K562 (cell line): ENCODE measurements around the gene RBM20. TPM values are rescaled to one million over a fixed set of nuclear protein-coding genes. Genes with fewer than 3 reads are reported as not detected.
A peak's percentile ranks its signal among the peaks of the same experiment; 100 is the strongest.

Experiments used
- HDGF ChIP-seq: fragments of 450-650 bp; IDR thresholded peaks from 2 replicates; pipeline ENCODE4 v1.6.1; 2016
- POLR2A ChIP-seq: fragments of 450-650 bp; conservative IDR thresholded peaks from 2 replicates; pipeline ENCODE4 v1.6.1; 2016
- POLR2G ChIP-seq: fragments of 200-400 bp; formaldehyde crosslinking; IDR thresholded peaks from 2 replicates; pipeline ENCODE4 v1.6.1; 2017; ENCODE audit warnings: low read depth, mild to moderate bottlenecking, antibody characterized with exemption, low read length, moderate library complexity
- RAD21 ChIP-seq, 2 experiments: fragments of 250-450 bp in 1 of 2; fragments of 450-650 bp in 1 of 2; sonication (Bioruptor Pico) in 1 of 2; formaldehyde crosslinking in 1 of 2; IDR thresholded peaks in 1 of 2; conservative IDR thresholded peaks in 1 of 2; 2 replicates each; pipeline versions ENCODE4 v1.4.0 to v1.8.0; 2020 to 2022; ENCODE audit warnings: mild to moderate bottlenecking in 2 of 2, moderate library complexity in 1 of 2
- SETDB1 ChIP-seq: IDR thresholded peaks from one replicate; pipeline ENCODE4 v1.6.1; 2012; ENCODE audit warnings: low read length, control low read depth, inconsistent platforms
- SOX6 ChIP-seq: fragments of 450-650 bp; IDR thresholded peaks from 2 replicates; pipeline ENCODE4 v1.6.1; 2014; ENCODE audit warnings: mild to moderate bottlenecking
- TAF1 ChIP-seq: IDR thresholded peaks from 2 replicates; pipeline ENCODE4 v1.6.1; 2011; ENCODE audit warnings: mild to moderate bottlenecking, low read length, moderate library complexity; ENCODE audit not compliant: insufficient read depth, control insufficient read depth, severe bottlenecking; ENCODE audit errors: extremely low read depth
- TCF7L2 ChIP-seq: fragments of 150-350 bp; IDR thresholded peaks from 2 replicates; pipeline ENCODE4 v1.6.1; 2016; ENCODE audit warnings: low read depth, mild to moderate bottlenecking, low read length, moderate library complexity
- TEAD1 ChIP-seq, 2 experiments: fragments of 450-650 bp in 1 of 2; sonication (generic) in 1 of 2; formaldehyde crosslinking; IDR thresholded peaks; 2 replicates each; pipeline versions ENCODE4 v1.4.0 to v1.8.0; 2020 to 2022; ENCODE audit warnings: mild to moderate bottlenecking in 2 of 2, missing genetic modification reagents in 1 of 2
- TOE1 ChIP-seq, 2 experiments: fragments of 450-650 bp in 1 of 2; sonication (generic) in 1 of 2; formaldehyde crosslinking in 1 of 2; IDR thresholded peaks; 2 replicates each; pipeline versions ENCODE4 v1.7.1 to v1.8.0; 2016 to 2022; ENCODE audit warnings: borderline replicate concordance in 2 of 2, mild to moderate bottlenecking in 2 of 2, antibody characterized with exemption in 1 of 2, inconsistent platforms in 1 of 2, low read depth in 1 of 2, missing genetic modification reagents in 1 of 2, moderate library complexity in 1 of 2
- ZNF347 ChIP-seq: fragments of 450-650 bp; formaldehyde crosslinking; IDR thresholded peaks from 2 replicates; pipeline ENCODE4 v1.4.0; 2020; ENCODE audit warnings: low read depth, mild to moderate bottlenecking, moderate library complexity
- polyA plus RNA-seq, 8 experiments: library from polyadenylated mRNA; depleted of rRNA in 4 of 8; stranded (reverse) in 5 of 8; unstranded in 3 of 8; fragments of >200 nt; fragmentation: Nextera tagmentation in 2 of 8; fragmentation: Illumina TruSeq in 1 of 8; extraction: Ambion mirVana in 2 of 8; extraction: Trizol in 1 of 8; gene quantifications; 2 replicates each; pipeline versions ENCODE4 v1.2.1 to v1.2.3, GENCODE V29; 2011 to 2014; ENCODE audit warnings: inconsistent platforms in 1 of 8, missing spikeins in 1 of 8
- total RNA-seq, 7 experiments: library from RNA; depleted of rRNA in 6 of 7; stranded (reverse); fragments of >200 nt in 6 of 7; fragmentation: Illumina TruSeq in 2 of 7; extraction: Trizol in 2 of 7; gene quantifications; 2 replicates each; pipeline versions ENCODE4 v1.2.1 to v1.2.3, GENCODE V29; 2011 to 2021; ENCODE audit warnings: low replicate concordance in 1 of 7
- TF ChIP-seq, protein P1 (sequence below): fragments of 250-450 bp; sonication (Bioruptor Pico); IDR thresholded peaks from 2 replicates; pipeline ENCODE4 v1.8.0; 2022; ENCODE audit warnings: moderate library complexity, mild to moderate bottlenecking, inconsistent platforms

The RBM20 gene
- total and polyA plus RNA-seq, 9 of the 15 experiments (the other 6 are each of a cell fraction or from before 2014, with no cell fraction given): 0.63 to 5.7 (median 3.2) TPM

DNA sequence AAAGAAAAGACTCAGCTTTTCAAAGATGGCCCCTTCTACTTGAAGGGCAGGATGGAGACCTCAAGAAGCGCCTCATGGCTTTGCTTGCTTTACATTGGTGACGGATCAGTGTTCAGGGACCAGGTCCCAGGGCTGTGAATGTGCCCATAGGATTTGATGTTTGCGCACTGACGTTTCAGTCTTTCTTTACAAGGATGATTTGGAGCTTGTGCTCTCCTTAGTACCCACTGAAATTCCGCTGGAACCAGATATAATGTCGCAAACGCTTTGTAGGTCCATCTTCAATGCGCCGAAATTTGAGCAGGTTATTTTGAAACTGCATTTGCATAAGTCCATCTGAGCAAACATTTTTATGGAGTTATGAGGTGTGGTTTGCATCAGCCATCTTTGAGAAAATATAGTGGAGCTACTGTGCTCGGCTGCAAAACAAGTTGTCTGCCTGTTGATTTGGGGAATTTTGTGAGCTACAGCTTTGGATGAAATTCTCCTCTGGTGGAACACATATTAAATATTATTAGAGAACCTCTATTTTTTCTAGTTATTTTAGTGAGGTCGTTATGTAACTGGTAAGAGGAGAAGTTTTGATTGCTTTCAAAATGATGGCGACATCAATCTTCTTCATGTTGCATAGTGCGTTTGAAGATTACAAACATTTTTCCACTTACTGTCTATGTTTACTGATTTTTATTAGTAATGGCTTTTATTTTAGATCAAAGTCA lies 2.4 kb downstream of the RBM20 start (continued):
- TF ChIP-seq, protein P1, sequence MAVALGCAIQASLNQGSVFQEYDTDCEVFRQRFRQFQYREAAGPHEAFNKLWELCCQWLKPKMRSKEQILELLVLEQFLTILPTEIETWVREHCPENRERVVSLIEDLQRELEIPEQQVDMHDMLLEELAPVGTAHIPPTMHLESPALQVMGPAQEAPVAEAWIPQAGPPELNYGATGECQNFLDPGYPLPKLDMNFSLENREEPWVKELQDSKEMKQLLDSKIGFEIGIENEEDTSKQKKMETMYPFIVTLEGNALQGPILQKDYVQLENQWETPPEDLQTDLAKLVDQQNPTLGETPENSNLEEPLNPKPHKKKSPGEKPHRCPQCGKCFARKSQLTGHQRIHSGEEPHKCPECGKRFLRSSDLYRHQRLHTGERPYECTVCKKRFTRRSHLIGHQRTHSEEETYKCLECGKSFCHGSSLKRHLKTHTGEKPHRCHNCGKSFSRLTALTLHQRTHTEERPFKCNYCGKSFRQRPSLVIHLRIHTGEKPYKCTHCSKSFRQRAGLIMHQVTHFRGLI (CRISPR knock-in tag): no peak
- TF ChIP-seq TEAD1 (CRISPR knock-in tag; IDR thresholded peaks at IDR 0.05): 0 out of 4 replicates have a peak, but pooled peaks of 1 of the 2 experiments have one; percentile 32
- peak; percentile 66 for TF ChIP-seq POLR2A
- no peak for TF ChIP-seq TCF7L2
- no peak for TF ChIP-seq HDGF
- no peak for TF ChIP-seq SETDB1
- TF ChIP-seq POLR2G: peak; percentile 50; the same call in 1 of the 2 replicates
- TF ChIP-seq TOE1 (IDR thresholded peaks at IDR 0.05; ENCODE audit: borderline replicate concordance): no peak
- no peak for TF ChIP-seq TOE1 (CRISPR knock-in tag; IDR thresholded peaks at IDR 0.05; ENCODE audit: borderline replicate concordance, low read depth)
- peak; percentile 50 for TF ChIP-seq TAF1
- no peak for TF ChIP-seq ZNF347 (CRISPR knock-in tag)
- no peak for TF ChIP-seq RAD21 (CRISPR knock-in tag; conservative IDR thresholded peaks at IDR 0.05 in 1 of 2, IDR thresholded peaks at IDR 0.05 in 1 of 2)
- no peak for TF ChIP-seq SOX6
